ENCODE data around the gene DSPP. TPM values are rescaled to one million over a fixed set of nuclear protein-coding genes. Genes with fewer than 3 reads are reported as not detected.

The DSPP gene
- total and polyA plus RNA-seq, 2 of the 4 experiments (the other 2 are of a cell fraction) = not detected

DNA sequence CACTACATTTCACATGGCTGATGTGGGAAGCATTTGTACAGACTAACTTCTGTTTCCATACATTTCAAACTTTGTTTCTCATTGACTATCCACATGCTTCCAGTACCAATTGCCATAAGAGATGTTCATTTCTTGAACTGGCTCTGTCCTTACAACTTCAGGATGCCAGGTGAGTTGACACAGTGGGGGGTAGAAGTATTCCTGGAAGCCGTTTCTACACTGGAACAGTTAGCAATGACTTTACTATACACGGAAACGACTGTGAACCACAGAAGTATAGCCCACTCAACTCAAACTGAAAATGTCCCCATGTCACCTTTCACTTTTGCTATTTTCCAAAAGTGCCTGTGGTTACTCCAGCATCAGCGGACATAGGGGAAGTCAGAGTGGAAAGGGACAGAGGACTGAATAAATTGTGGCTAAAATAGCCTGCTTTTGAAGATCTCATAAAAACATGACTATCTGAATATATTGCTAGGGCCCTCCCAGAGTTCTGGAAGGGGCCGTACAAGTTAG is 38.0 kb upstream of the DSPP start:
- BruUV-seq (replicated peaks) = no TSS peak
- POLR2A ChIA-PET (ENCODE audit: unreplicated experiment) = no interaction called here
- H3K56ac ChIP-seq (ENCODE audit: extremely low read depth, insufficient read depth, low read length) = no peak overlapping the region
- in situ Hi-C loops (cut with MboI; ENCODE audit: low sequenced_read_pairs) (no loop called here), intact Hi-C loops (cut with micrococcal nuclease) (no loop called here), dilution Hi-C loops (cut with HindIII; ENCODE audit: low sequenced_read_pairs, unreplicated experiment) (no loop called here)
- no peak overlapping the region for H2BK20ac ChIP-seq (ENCODE audit: low read depth, low read length)
- no peak overlapping the region for H2BK120ac ChIP-seq (ENCODE audit: low read depth, low read length)
- no peaks in the 10 kb centered on the region for H4K20me1 ChIP-seq (ENCODE audit: insufficient read depth, low read length)
- ATAC-seq (ENCODE audit: low read depth) = no peak
- H3K18ac ChIP-seq (ENCODE audit: low read depth, low read length) = no peak overlapping the region
- H3K27me3 ChIP-seq (ENCODE audit: control insufficient read depth, insufficient read depth, low read length) = no peaks in the 10 kb centered on the region
- no peak overlapping the region for H4K8ac ChIP-seq (ENCODE audit: low read depth in 2 of 2, low read length in 2 of 2)
- H4K5ac ChIP-seq (ENCODE audit: low read depth, low read length) = no peak overlapping the region
- H3K36me3 ChIP-seq (ENCODE audit: control insufficient read depth, insufficient read depth, low read length) = no peaks in the 10 kb centered on the region
- H2BK15ac ChIP-seq (ENCODE audit: low read depth, low read length) = no peak overlapping the region
- no peak overlapping the region for H3K23ac ChIP-seq (ENCODE audit: low read depth, low read length)
- no peak overlapping the region for H4K91ac ChIP-seq (ENCODE audit: insufficient read depth, low read depth, low read length)
- DNase-seq = no peak
- H3K79me1 ChIP-seq (ENCODE audit: low read depth in 1 of 2, low read length in 2 of 2) = no peaks in the 10 kb centered on the region
- H2AFZ ChIP-seq (replicated peaks; ENCODE audit: low read length, poor library complexity) = no peak overlapping the region
- no peak overlapping the region for H3K27ac ChIP-seq (ENCODE audit: insufficient read depth, low read length)
- H3K4me2 ChIP-seq (ENCODE audit: low read depth, low read length) = no peak overlapping the region
- H3K9ac ChIP-seq (ENCODE audit: low read depth, low read length) = no peak overlapping the region
- CTCF ChIA-PET = interaction anchor here (0.6 kb wide), 1 partner anchor 70 kb away, joined by 3 read pairs; no protein-coding TSS in a partner anchor
- no peak overlapping the region for H2AK9ac ChIP-seq (replicated peaks; ENCODE audit: low read depth, low read length, poor library complexity)
- H3K4me3 ChIP-seq (ENCODE audit: insufficient read depth, low read depth, low read length) = no peak overlapping the region
- H2BK5ac ChIP-seq (ENCODE audit: low read depth, low read length, poor library complexity, severe bottlenecking) = no peak overlapping the region
- no peaks in the 10 kb centered on the region for H3K9me3 ChIP-seq (ENCODE audit: control insufficient read depth, insufficient read depth, low read length)
- no peak overlapping the region for H2AK5ac ChIP-seq (ENCODE audit: low read depth, low read length)
- no peak overlapping the region for H3K14ac ChIP-seq (replicated peaks; ENCODE audit: low read depth, low read length)
- no CpG with 5 or more reads among the region's 5 CpGs for WGBS, 2 experiments (ENCODE audit: extremely low coverage in 2 of 2, insufficient read length in 1 of 2)
- no peaks in the 10 kb centered on the region for H3K4me1 ChIP-seq (ENCODE audit: control insufficient read depth, insufficient read depth, low read length)
- no peak overlapping the region for H3K4ac ChIP-seq (ENCODE audit: low read depth, low read length)
- no peak for TF ChIP-seq RAD21 (IDR thresholded peaks at IDR 0.05; ENCODE audit: low read length)
- TF ChIP-seq, protein P1, sequence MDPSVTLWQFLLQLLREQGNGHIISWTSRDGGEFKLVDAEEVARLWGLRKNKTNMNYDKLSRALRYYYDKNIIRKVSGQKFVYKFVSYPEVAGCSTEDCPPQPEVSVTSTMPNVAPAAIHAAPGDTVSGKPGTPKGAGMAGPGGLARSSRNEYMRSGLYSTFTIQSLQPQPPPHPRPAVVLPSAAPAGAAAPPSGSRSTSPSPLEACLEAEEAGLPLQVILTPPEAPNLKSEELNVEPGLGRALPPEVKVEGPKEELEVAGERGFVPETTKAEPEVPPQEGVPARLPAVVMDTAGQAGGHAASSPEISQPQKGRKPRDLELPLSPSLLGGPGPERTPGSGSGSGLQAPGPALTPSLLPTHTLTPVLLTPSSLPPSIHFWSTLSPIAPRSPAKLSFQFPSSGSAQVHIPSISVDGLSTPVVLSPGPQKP (IDR thresholded peaks at IDR 0.05; ENCODE audit: borderline replicate concordance, low read depth, low read length) = no peak
- TF ChIP-seq POLR2A (IDR thresholded peaks at IDR 0.05; ENCODE audit: low read depth, low read length) = no peak
- no peak for TF ChIP-seq MAZ (IDR thresholded peaks at IDR 0.05; ENCODE audit: borderline replicate concordance, low read depth, low read length)
- TF ChIP-seq CEBPB (IDR thresholded peaks at IDR 0.05; ENCODE audit: low read depth, low read length) = no peak
- TF ChIP-seq BHLHE40 (IDR thresholded peaks at IDR 0.05; ENCODE audit: low read depth, low read length) = no peak
- no peak for TF ChIP-seq SMC3 (IDR thresholded peaks at IDR 0.05; ENCODE audit: low read depth, low read length)
- TF ChIP-seq, protein P2, sequence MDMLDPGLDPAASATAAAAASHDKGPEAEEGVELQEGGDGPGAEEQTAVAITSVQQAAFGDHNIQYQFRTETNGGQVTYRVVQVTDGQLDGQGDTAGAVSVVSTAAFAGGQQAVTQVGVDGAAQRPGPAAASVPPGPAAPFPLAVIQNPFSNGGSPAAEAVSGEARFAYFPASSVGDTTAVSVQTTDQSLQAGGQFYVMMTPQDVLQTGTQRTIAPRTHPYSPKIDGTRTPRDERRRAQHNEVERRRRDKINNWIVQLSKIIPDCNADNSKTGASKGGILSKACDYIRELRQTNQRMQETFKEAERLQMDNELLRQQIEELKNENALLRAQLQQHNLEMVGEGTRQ (IDR thresholded peaks at IDR 0.05; ENCODE audit: low read depth, low read length) = no peak
- no peak for TF ChIP-seq MAFK (IDR thresholded peaks at IDR 0.05; ENCODE audit: low read depth, low read length)
- TF ChIP-seq, protein P3, sequence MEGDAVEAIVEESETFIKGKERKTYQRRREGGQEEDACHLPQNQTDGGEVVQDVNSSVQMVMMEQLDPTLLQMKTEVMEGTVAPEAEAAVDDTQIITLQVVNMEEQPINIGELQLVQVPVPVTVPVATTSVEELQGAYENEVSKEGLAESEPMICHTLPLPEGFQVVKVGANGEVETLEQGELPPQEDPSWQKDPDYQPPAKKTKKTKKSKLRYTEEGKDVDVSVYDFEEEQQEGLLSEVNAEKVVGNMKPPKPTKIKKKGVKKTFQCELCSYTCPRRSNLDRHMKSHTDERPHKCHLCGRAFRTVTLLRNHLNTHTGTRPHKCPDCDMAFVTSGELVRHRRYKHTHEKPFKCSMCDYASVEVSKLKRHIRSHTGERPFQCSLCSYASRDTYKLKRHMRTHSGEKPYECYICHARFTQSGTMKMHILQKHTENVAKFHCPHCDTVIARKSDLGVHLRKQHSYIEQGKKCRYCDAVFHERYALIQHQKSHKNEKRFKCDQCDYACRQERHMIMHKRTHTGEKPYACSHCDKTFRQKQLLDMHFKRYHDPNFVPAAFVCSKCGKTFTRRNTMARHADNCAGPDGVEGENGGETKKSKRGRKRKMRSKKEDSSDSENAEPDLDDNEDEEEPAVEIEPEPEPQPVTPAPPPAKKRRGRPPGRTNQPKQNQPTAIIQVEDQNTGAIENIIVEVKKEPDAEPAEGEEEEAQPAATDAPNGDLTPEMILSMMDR (conservative IDR thresholded peaks at IDR 0.05; ENCODE audit: low read depth, low read length) = no peak
- TF ChIP-seq MXI1 (IDR thresholded peaks at IDR 0.05; ENCODE audit: borderline replicate concordance, low read depth, low read length) = no peak
- no peak for TF ChIP-seq FOS (IDR thresholded peaks at IDR 0.05; ENCODE audit: low read depth, low read length)
- TF ChIP-seq NFE2L2 (IDR thresholded peaks at IDR 0.05; ENCODE audit: low read depth, low read length) = no peak
- TF ChIP-seq CHD1 (IDR thresholded peaks at IDR 0.05; ENCODE audit: low read depth, low read length) = no peak
- TF ChIP-seq RFX5 (IDR thresholded peaks at IDR 0.05; ENCODE audit: low read depth, low read length) = no peak
- TF ChIP-seq RCOR1 (IDR thresholded peaks at IDR 0.05; ENCODE audit: insufficient replicate concordance, low read length) = no peak
- H3K9me1 ChIP-seq (ENCODE audit: insufficient read depth, low read length) = no peaks in the 10 kb centered on the region
